PC-3 (cell line): ENCODE results near the gene DUOX1. TPM values are rescaled to one million over a fixed set of nuclear protein-coding genes. Genes with fewer than 3 reads are reported as not detected.

Experiments
- ATAC-seq: fragments of 200-7000 bp; cut with Tn5 transposase; 2 replicates; pipeline ENCODE4 v1.9.1; 2020; ENCODE audit warnings: mild to moderate bottlenecking, moderate library complexity
- BruUV-seq: library from RNA; stranded (reverse); fragments of 400-500 nt; replicated peaks from 2 replicates; lab custom pipeline; 2021; lab: Mats Ljungman, UMichigan
- CTCF ChIA-PET: fragments of 300-600 bp; sonication (Branson Sonifier 250); formaldehyde crosslinking; loops from one replicate; lab custom pipeline; 2022; ENCODE audit warnings: antibody characterized with exemption; lab: Charles Lee
- POLR2A ChIA-PET: fragments of 300-600 bp; sonication (Branson Sonifier 250); formaldehyde crosslinking; loops from one replicate; lab custom pipeline; 2022; ENCODE audit warnings: antibody characterized with exemption; ENCODE audit not compliant: unreplicated experiment; lab: Charles Lee
- DNase-seq: peaks from one replicate; pipeline ENCODE4 v3.0.0-alpha.2; 2015
- H2AFZ ChIP-seq: fragments of 300-600 bp; sonication (generic); 2 replicates; pipeline ENCODE4 v1.6.0; 2016; ENCODE audit warnings: antibody characterized with exemption, low read length
- H3F3A ChIP-seq: fragments of 300-600 bp; sonication (generic); one replicate; pipeline ENCODE4 v1.6.0; 2017; ENCODE audit warnings: antibody characterized with exemption, low read length, control low read depth, mild to moderate bottlenecking; ENCODE audit not compliant: unreplicated experiment
- H3K27ac ChIP-seq: fragments of 300-600 bp; sonication (generic); 2 replicates; pipeline ENCODE4 v1.5.1; 2016; ENCODE audit warnings: mild to moderate bottlenecking, low read length
- H3K27me3 ChIP-seq: fragments of 300-600 bp; sonication (generic); 2 replicates; pipeline ENCODE4 v1.6.1; 2016; ENCODE audit warnings: low read length, mixed read lengths
- H3K36me3 ChIP-seq: fragments of 300-600 bp; sonication (generic); 2 replicates; pipeline ENCODE4 v1.6.1; 2016; ENCODE audit warnings: low read depth, mixed run types, low read length, mixed read lengths
- H3K4me1 ChIP-seq: fragments of 300-600 bp; sonication (generic); 2 replicates; pipeline ENCODE4 v1.5.1; 2016; ENCODE audit warnings: low read length; ENCODE audit not compliant: insufficient read depth
- H3K4me2 ChIP-seq: fragments of 300-600 bp; sonication (generic); 2 replicates; pipeline ENCODE4 v1.6.0; 2016; ENCODE audit warnings: low read length
- H3K4me3 ChIP-seq: fragments of 300-600 bp; sonication (generic); 2 replicates; pipeline ENCODE4 v1.5.1; 2016; ENCODE audit warnings: mild to moderate bottlenecking, low read length, mixed read lengths
- H3K79me2 ChIP-seq: fragments of 300-600 bp; sonication (generic); 2 replicates; pipeline ENCODE4 v1.6.1; 2017; ENCODE audit warnings: low read length, mixed read lengths
- H3K9ac ChIP-seq: fragments of 300-600 bp; sonication (generic); 2 replicates; pipeline ENCODE4 v1.6.0; 2016; ENCODE audit warnings: mild to moderate bottlenecking, low read length
- H3K9me2 ChIP-seq: fragments of 300-600 bp; sonication (generic); replicated peaks from 2 replicates; pipeline ENCODE4 v1.6.1; 2016; ENCODE audit warnings: mixed run types, low read length, mixed read lengths
- H3K9me3 ChIP-seq: fragments of 300-600 bp; sonication (generic); 2 replicates; pipeline ENCODE4 v1.6.1; 2016; ENCODE audit warnings: low read length, mixed read lengths
- H4K20me1 ChIP-seq: fragments of 300-600 bp; sonication (generic); 2 replicates; pipeline ENCODE4 v1.6.1; 2016; ENCODE audit warnings: low read length, mixed read lengths
- EZH2 ChIP-seq: fragments of 300-600 bp; sonication (generic); IDR thresholded peaks from one replicate; pipeline ENCODE4 v1.6.1; 2017; ENCODE audit warnings: antibody characterized with exemption, mild to moderate bottlenecking, low read length; ENCODE audit not compliant: unreplicated experiment
- EZH2phosphoT487 ChIP-seq: fragments of 300-600 bp; sonication (generic); IDR thresholded peaks from 2 replicates; pipeline ENCODE4 v1.6.1; 2018; ENCODE audit warnings: mild to moderate bottlenecking, antibody characterized with exemption, low read length, borderline replicate concordance
- intact Hi-C: fragments of 100-400 bp; cut with micrococcal nuclease; formaldehyde crosslinking; loops from 2 replicates; pipeline ENCODE4 v1.9.0; 2023
- total RNA-seq: library from RNA; depleted of rRNA; stranded (reverse); fragments of >200 nt; gene quantifications from 2 replicates; pipeline ENCODE4 v1.2.3, GENCODE V29; 2014
- TF ChIP-seq, protein P1 (sequence below): fragments of 300-600 bp; sonication (generic); conservative IDR thresholded peaks from 2 replicates; pipeline ENCODE4 v1.5.1; 2017; ENCODE audit warnings: antibody characterized with exemption, low read depth, mild to moderate bottlenecking, low read length

The DUOX1 gene
- total RNA-seq, 1 experiment from 2014 or later, result not detected

DNA sequence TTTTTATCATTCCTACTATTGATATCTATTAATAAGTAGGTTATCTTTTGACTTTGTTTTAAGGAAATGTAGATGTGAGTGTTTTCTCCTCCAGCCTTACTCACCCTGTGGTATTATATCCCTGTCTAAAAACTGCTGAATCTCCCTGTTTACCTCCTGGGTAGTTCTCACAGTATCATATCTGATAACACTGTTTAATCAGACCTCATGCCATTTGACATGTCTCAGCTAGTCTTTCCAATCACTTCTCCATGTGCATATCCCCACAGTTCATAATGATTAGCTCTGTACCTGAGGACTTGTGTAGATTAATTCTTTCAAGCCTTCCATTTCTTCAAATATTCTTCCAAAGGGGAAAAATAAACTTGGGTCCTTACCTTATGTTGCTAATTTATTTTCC, 46.6 kb upstream of the DUOX1 start:
- no peak for ATAC-seq
- H3K9me3 ChIP-seq, result no peaks in the 10 kb centered on the region
- peaks cover 20% of the 10 kb centered on the region for H3K27me3 ChIP-seq
- DNase-seq, result no peak
- no peaks in the 10 kb centered on the region for H3K9me2 ChIP-seq
- H3K4me3 ChIP-seq, result no peak overlapping the region
- no TSS peak for BruUV-seq
- no peaks in the 10 kb centered on the region for H3K79me2 ChIP-seq
- no peaks in the 10 kb centered on the region for H3F3A ChIP-seq
- no peak overlapping the region for H3K27ac ChIP-seq
- H2AFZ ChIP-seq, result no peak overlapping the region
- H3K4me1 ChIP-seq, result no peaks in the 10 kb centered on the region
- intact Hi-C loops, result no loop called here
- H3K4me2 ChIP-seq, result no peak overlapping the region
- no peak overlapping the region for H3K9ac ChIP-seq
- no peaks in the 10 kb centered on the region for H3K36me3 ChIP-seq
- ChIA-PET CTCF (interaction anchor here (0.6 kb wide), 1 partner anchor 35 kb away, joined by 3 read pairs; no protein-coding TSS in a partner anchor), POLR2A (no interaction called here)
- TF ChIP-seq EZH2phosphoT487 (no peak), EZH2 (no peak)
- TF ChIP-seq, protein P1, sequence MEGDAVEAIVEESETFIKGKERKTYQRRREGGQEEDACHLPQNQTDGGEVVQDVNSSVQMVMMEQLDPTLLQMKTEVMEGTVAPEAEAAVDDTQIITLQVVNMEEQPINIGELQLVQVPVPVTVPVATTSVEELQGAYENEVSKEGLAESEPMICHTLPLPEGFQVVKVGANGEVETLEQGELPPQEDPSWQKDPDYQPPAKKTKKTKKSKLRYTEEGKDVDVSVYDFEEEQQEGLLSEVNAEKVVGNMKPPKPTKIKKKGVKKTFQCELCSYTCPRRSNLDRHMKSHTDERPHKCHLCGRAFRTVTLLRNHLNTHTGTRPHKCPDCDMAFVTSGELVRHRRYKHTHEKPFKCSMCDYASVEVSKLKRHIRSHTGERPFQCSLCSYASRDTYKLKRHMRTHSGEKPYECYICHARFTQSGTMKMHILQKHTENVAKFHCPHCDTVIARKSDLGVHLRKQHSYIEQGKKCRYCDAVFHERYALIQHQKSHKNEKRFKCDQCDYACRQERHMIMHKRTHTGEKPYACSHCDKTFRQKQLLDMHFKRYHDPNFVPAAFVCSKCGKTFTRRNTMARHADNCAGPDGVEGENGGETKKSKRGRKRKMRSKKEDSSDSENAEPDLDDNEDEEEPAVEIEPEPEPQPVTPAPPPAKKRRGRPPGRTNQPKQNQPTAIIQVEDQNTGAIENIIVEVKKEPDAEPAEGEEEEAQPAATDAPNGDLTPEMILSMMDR, result no peak
- no peaks in the 10 kb centered on the region for H4K20me1 ChIP-seq

DNA sequence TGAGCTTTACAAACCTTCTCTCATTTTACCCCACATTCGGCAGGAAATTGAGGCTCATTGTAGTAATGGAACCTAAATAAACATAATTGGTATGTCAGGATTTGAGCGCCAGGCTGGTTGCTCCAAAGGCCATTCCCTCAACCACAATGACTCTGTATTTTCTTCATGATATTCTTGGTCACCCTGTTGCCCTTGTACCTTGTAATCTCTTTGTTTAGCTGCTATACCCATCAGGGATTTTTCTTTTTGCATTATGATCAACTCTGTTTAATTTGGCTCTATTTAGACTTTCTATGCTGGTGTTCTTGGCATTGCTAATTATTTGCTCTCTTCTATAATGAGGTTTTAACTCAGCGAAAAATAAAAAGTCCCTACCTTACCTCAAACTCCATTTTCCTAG, 45.6 kb upstream of the DUOX1 start:
- no peak overlapping the region for H3K4me3 ChIP-seq
- H2AFZ ChIP-seq, result no peak overlapping the region
- no peaks in the 10 kb centered on the region for H3K79me2 ChIP-seq
- H4K20me1 ChIP-seq, result no peaks in the 10 kb centered on the region
- no TSS peak for BruUV-seq
- H3K36me3 ChIP-seq, result no peaks in the 10 kb centered on the region
- peaks cover 26% of the 10 kb centered on the region for H3K27me3 ChIP-seq
- H3K9ac ChIP-seq, result no peak overlapping the region
- DNase-seq (no peak), ATAC-seq (no peak)
- ChIA-PET CTCF (no interaction called here), POLR2A (no interaction called here)
- TF ChIP-seq, protein P1, result no peak
- TF ChIP-seq EZH2phosphoT487 (no peak), EZH2 (no peak)
- no peaks in the 10 kb centered on the region for H3F3A ChIP-seq
- H3K27ac ChIP-seq, result no peak overlapping the region
- no peak overlapping the region for H3K4me2 ChIP-seq
- no peaks in the 10 kb centered on the region for H3K9me2 ChIP-seq
- H3K9me3 ChIP-seq, result no peaks in the 10 kb centered on the region
- intact Hi-C loops, result no loop called here
- no peaks in the 10 kb centered on the region for H3K4me1 ChIP-seq

DNA sequence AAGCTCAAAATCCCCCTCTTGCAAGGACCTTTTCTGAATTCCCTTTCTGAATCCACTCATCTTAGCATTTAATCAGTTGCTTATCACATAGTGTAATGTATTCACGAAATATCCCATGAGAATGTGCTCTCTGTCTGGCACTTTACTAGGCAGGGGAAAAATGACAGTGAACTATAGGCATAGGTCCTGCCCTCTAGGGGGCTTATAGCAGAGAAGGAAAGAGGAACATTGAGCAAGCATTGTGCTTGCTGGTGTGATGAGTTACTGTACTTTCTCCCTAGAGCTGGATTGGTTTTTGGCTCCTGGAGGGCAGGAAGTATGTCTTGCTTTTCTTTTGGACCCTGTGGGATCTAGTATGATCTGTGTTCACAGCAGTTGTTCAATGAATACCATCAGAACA, 42.3 kb upstream of the DUOX1 start:
- Histone ChIP-seq H3K27me3 (peaks cover 39% of the 10 kb centered on the region), H3F3A (no peaks in the 10 kb centered on the region), H3K79me2 (no peaks in the 10 kb centered on the region), H3K9me3 (no peaks in the 10 kb centered on the region), H3K4me1 (no peaks in the 10 kb centered on the region), H3K9ac (no peak overlapping the region), H3K36me3 (no peaks in the 10 kb centered on the region), H3K9me2 (no peaks in the 10 kb centered on the region), H3K4me3 (no peak overlapping the region), H3K4me2 (no peak overlapping the region), H4K20me1 (no peaks in the 10 kb centered on the region), H2AFZ (no peak overlapping the region), H3K27ac (no peak overlapping the region)
- ATAC-seq (no peak), DNase-seq (no peak)
- ChIA-PET CTCF (no interaction called here), POLR2A (no interaction called here)
- no TSS peak for BruUV-seq
- TF ChIP-seq EZH2phosphoT487 (no peak), EZH2 (no peak)
- TF ChIP-seq, protein P1, result no peak; the same call in 1 of the 2 replicates
- intact Hi-C loops, result no loop called here
